ENCODE results near the gene SALL1. TPM values are rescaled to one million over a fixed set of nuclear protein-coding genes. Genes with fewer than 3 reads are reported as not detected.

The SALL1 gene
- total and polyA plus RNA-seq, 9 of the 15 experiments (the other 6 are each of a cell fraction or from before 2014, with no cell fraction given): not detected

DNA sequence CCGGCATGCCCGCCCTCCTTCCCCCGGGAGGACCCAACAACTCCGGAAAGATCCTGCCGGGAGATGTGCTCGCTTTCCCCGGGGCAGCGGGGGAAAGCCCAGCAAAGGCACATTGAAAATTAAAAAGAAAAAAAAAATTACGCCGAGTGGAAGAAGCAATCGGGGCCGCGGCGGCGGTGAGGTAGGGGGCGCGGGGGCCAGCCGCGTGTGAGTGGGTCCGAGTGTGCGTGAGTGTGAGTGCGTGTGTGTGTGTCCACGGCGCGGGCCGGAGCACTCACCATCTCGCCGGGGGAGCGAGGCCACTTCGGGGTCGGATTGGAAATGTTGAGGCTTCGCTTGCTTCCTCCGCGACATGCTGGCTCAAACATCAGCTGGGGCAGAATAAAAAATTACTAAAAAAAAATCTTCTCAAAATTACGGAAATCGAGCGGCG is at the start of gene SALL1 (continued):
- no peak for TF ChIP-seq HEY1 (CRISPR knock-in tag; IDR thresholded peaks at IDR 0.05; ENCODE audit: borderline replicate concordance)
- TF ChIP-seq, protein P1, sequence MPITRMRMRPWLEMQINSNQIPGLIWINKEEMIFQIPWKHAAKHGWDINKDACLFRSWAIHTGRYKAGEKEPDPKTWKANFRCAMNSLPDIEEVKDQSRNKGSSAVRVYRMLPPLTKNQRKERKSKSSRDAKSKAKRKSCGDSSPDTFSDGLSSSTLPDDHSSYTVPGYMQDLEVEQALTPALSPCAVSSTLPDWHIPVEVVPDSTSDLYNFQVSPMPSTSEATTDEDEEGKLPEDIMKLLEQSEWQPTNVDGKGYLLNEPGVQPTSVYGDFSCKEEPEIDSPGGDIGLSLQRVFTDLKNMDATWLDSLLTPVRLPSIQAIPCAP (CRISPR knock-in tag; IDR thresholded peaks at IDR 0.05; ENCODE audit: borderline replicate concordance): no peak

DNA sequence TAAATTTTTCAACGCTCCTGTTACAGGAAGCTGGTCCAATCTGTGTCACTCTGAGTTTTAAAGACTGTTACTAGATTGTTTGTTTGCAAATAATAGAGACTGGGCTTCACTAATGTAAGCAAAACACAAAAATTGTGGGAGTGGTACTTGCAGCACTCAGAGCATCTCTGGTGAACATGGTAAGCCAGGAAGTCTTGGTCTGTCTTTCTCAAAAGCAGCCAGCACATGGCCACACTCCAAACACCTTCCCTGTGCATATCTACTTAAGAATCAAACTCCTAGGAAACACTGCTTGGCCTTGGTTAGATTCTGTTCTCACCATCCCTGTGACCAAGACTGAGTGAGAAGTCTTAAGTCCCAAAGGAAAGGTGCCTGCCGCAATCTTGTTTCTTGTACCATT is 49.7 kb upstream of the SALL1 start:
- H3K9ac ChIP-seq (ENCODE audit: insufficient read depth in 1 of 2, low read depth in 2 of 2, low read length in 2 of 2): no peak overlapping the region
- no TSS peak for BruUV-seq (replicated peaks)
- FAIRE-seq: no peak

More for the DNA sequence above, 49.7 kb upstream of the SALL1 start:
- Histone ChIP-seq H3K4me3 (no peak overlapping the region), H3K36me3 (ENCODE audit: control insufficient read depth, insufficient read depth, low read length) (no peaks in the 10 kb centered on the region), H3K9me3 (replicated peaks; ENCODE audit: control insufficient read depth, insufficient read depth, low read depth, low read length) (no peaks in the 10 kb centered on the region), H3K9me1 (ENCODE audit: control insufficient read depth, insufficient read depth, low read length) (no peaks in the 10 kb centered on the region), H2AFZ (ENCODE audit: low read depth, low read length) (no peak overlapping the region), H4K20me1 (replicated peaks; ENCODE audit: control insufficient read depth, insufficient read depth, low read length) (no peaks in the 10 kb centered on the region), H3K79me2 (ENCODE audit: control insufficient read depth, insufficient read depth, low read length) (no peaks in the 10 kb centered on the region), H3K27me3 (ENCODE audit: control insufficient read depth in 2 of 2, insufficient read depth in 2 of 2, low read length in 2 of 2) (no peaks in the 10 kb centered on the region), H3K27ac (ENCODE audit: extremely low read depth, low read depth, low read length) (no peak overlapping the region), H3K4me2 (ENCODE audit: insufficient read depth, low read length) (no peak overlapping the region), H3K4me1 (replicated peaks in 1 of 2; ENCODE audit: control insufficient read depth in 2 of 2, insufficient read depth in 2 of 2, low read length in 2 of 2) (no peaks in the 10 kb centered on the region)
- POLR2A ChIA-PET: no interaction called here
- ATAC-seq: no peak
- DNase-seq (ENCODE audit: extremely low read depth in 1 of 4, low spot score in 3 of 4): no peak
- CTCF ChIA-PET (ENCODE audit: low intra/inter-chr PET ratio): no interaction called here
- intact Hi-C loops (cut with micrococcal nuclease): no loop called here
- WGBS (ENCODE audit: insufficient coverage, low coverage, missing lambda C conversion rate): 0% methylated on average over 2 of the region's 2 CpGs
- TF ChIP-seq, protein P2, sequence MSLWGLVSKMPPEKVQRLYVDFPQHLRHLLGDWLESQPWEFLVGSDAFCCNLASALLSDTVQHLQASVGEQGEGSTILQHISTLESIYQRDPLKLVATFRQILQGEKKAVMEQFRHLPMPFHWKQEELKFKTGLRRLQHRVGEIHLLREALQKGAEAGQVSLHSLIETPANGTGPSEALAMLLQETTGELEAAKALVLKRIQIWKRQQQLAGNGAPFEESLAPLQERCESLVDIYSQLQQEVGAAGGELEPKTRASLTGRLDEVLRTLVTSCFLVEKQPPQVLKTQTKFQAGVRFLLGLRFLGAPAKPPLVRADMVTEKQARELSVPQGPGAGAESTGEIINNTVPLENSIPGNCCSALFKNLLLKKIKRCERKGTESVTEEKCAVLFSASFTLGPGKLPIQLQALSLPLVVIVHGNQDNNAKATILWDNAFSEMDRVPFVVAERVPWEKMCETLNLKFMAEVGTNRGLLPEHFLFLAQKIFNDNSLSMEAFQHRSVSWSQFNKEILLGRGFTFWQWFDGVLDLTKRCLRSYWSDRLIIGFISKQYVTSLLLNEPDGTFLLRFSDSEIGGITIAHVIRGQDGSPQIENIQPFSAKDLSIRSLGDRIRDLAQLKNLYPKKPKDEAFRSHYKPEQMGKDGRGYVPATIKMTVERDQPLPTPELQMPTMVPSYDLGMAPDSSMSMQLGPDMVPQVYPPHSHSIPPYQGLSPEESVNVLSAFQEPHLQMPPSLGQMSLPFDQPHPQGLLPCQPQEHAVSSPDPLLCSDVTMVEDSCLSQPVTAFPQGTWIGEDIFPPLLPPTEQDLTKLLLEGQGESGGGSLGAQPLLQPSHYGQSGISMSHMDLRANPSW (CRISPR knock-in tag; IDR thresholded peaks at IDR 0.05): no peak
- in situ Hi-C loops (cut with MboI): no loop called here

All from K562 (cell line).